Activated naive CD8-positive, alpha-beta T cell treated with anti-CD3 and anti-CD28 coated beads, Interleukin-2, amount 50 U/mL, for 24 hours (primary cell): ENCODE data around the gene TRABD2B.
A peak's percentile ranks its signal among the peaks of the same experiment; 100 is the strongest.

Source experiments
- ATAC-seq: fragments of 150-1000 bp; cut with Tn5 transposase; one replicate; pipeline ENCODE4 v1.10.0; 2021
- DNase-seq: peaks from one replicate; pipeline ENCODE4 v3.0.0; 2021
- H3K27ac Mint-ChIP-seq: one replicate; pipeline ENCODE4 v1.8.0; 2021; ENCODE audit warnings: mild to moderate bottlenecking, mixed read lengths
- H3K27me3 Mint-ChIP-seq: one replicate; pipeline ENCODE4 v1.8.0; 2021; ENCODE audit warnings: mixed read lengths
- H3K36me3 Mint-ChIP-seq: one replicate; pipeline ENCODE4 v1.8.0; 2021; ENCODE audit warnings: low read depth, mixed read lengths
- H3K4me1 Mint-ChIP-seq: one replicate; pipeline ENCODE4 v1.8.0; 2021; ENCODE audit warnings: mixed read lengths
- H3K4me3 Mint-ChIP-seq: one replicate; pipeline ENCODE4 v1.8.0; 2021; ENCODE audit warnings: mild to moderate bottlenecking, moderate library complexity, mixed read lengths
- H3K9me3 Mint-ChIP-seq: one replicate; pipeline ENCODE4 v1.8.0; 2021; ENCODE audit warnings: mixed read lengths

TRABD2B gene

GRCh38 chr1:47997289-47998200 is at the start of gene TRABD2B:
TSS of gene TRABD2B (minus strand) at chr1:47997385.
- peak; percentile 77 for DNase-seq

GRCh38 chr1:48044311-48044710 is 47.1 kb upstream of the TRABD2B start:
- ATAC-seq (no peak), DNase-seq (no peak)
- no peak overlapping the region for H3K4me3 Mint-ChIP-seq
- H3K27ac Mint-ChIP-seq: no peak overlapping the region
- no peaks in the 10 kb centered on the region for H3K9me3 Mint-ChIP-seq
- no peaks in the 10 kb centered on the region for H3K36me3 Mint-ChIP-seq
- no peaks in the 10 kb centered on the region for H3K4me1 Mint-ChIP-seq
- H3K27me3 Mint-ChIP-seq: peaks cover 4% of the 10 kb centered on the region

More at GRCh38 chr1:47997289-47998200, at the start of gene TRABD2B:
- Mint-ChIP-seq H3K27me3 (peaks cover 51% of the 10 kb centered on the region), H3K9me3 (no peaks in the 10 kb centered on the region), H3K4me1 (peaks cover 6% of the 10 kb centered on the region), H3K36me3 (no peaks in the 10 kb centered on the region), H3K27ac (no peak within 1 kb of the TSS), H3K4me3 (peak within 1 kb of the TSS; percentile 66)
- peak; percentile 69 for ATAC-seq

- Mint-ChIP-seq H3K27ac (no peak overlapping the region), H3K36me3 (no peaks in the 10 kb centered on the region), H3K4me3 (no peak overlapping the region), H3K4me1 (no peaks in the 10 kb centered on the region), H3K9me3 (no peaks in the 10 kb centered on the region), H3K27me3 (peaks cover 4% of the 10 kb centered on the region)
- DNase-seq (no peak), ATAC-seq (no peak)
Observed at GRCh38 chr1:48043622-48044021, 46.4 kb upstream of the TRABD2B start.

GRCh38 chr1:48040154-48040553 is 43.0 kb upstream of the TRABD2B start:
- H3K27me3 Mint-ChIP-seq: peaks cover 5% of the 10 kb centered on the region
- no peaks in the 10 kb centered on the region for H3K9me3 Mint-ChIP-seq
- DNase-seq: no peak
- H3K4me3 Mint-ChIP-seq: no peak overlapping the region
- no peaks in the 10 kb centered on the region for H3K36me3 Mint-ChIP-seq
- H3K4me1 Mint-ChIP-seq: no peaks in the 10 kb centered on the region
- no peak for ATAC-seq
- no peak overlapping the region for H3K27ac Mint-ChIP-seq

- Mint-ChIP-seq H3K27ac (no peak overlapping the region), H3K4me1 (no peaks in the 10 kb centered on the region), H3K36me3 (no peaks in the 10 kb centered on the region)
Observed at GRCh38 chr1:48039088-48040054, 42.2 kb upstream of the TRABD2B start.

GRCh38 chr1:48038270-48038767 is 41.1 kb upstream of the TRABD2B start:
- Mint-ChIP-seq H3K36me3 (no peaks in the 10 kb centered on the region), H3K9me3 (no peaks in the 10 kb centered on the region), H3K4me1 (no peaks in the 10 kb centered on the region), H3K27me3 (peaks cover 5% of the 10 kb centered on the region), H3K4me3 (no peak overlapping the region), H3K27ac (no peak overlapping the region)
- no peak for DNase-seq
- no peak for ATAC-seq

More at GRCh38 chr1:48039088-48040054, 42.2 kb upstream of the TRABD2B start:
- Mint-ChIP-seq H3K4me3 (no peak overlapping the region), H3K9me3 (no peaks in the 10 kb centered on the region), H3K27me3 (peaks cover 5% of the 10 kb centered on the region)
- ATAC-seq (no peak), DNase-seq (no peak)

GRCh38 chr1:48036710-48037355 is 39.6 kb upstream of the TRABD2B start:
- ATAC-seq: no peak
- H3K27ac Mint-ChIP-seq: no peak overlapping the region
- H3K4me3 Mint-ChIP-seq: no peak overlapping the region
- no peaks in the 10 kb centered on the region for H3K4me1 Mint-ChIP-seq
- no peak for DNase-seq
- peaks cover 5% of the 10 kb centered on the region for H3K27me3 Mint-ChIP-seq
- H3K9me3 Mint-ChIP-seq: no peaks in the 10 kb centered on the region
- H3K36me3 Mint-ChIP-seq: no peaks in the 10 kb centered on the region

- Mint-ChIP-seq H3K4me1 (no peaks in the 10 kb centered on the region), H3K27me3 (peaks cover 7% of the 10 kb centered on the region), H3K36me3 (no peaks in the 10 kb centered on the region), H3K9me3 (no peaks in the 10 kb centered on the region), H3K27ac (no peak overlapping the region), H3K4me3 (no peak overlapping the region)
- no peak for DNase-seq
- ATAC-seq: no peak
Observed at GRCh38 chr1:48035371-48036141, 38.4 kb upstream of the TRABD2B start.

- no peaks in the 10 kb centered on the region for H3K4me1 Mint-ChIP-seq
- H3K36me3 Mint-ChIP-seq: no peaks in the 10 kb centered on the region
- no peak overlapping the region for H3K27ac Mint-ChIP-seq
- no peak overlapping the region for H3K4me3 Mint-ChIP-seq
- no peaks in the 10 kb centered on the region for H3K9me3 Mint-ChIP-seq
- peaks cover 9% of the 10 kb centered on the region for H3K27me3 Mint-ChIP-seq
- no peak for ATAC-seq
- DNase-seq: no peak
Observed at GRCh38 chr1:48033495-48034045, 36.4 kb upstream of the TRABD2B start.

- ATAC-seq (no peak), DNase-seq (no peak)
- H3K4me1 Mint-ChIP-seq: no peaks in the 10 kb centered on the region
- no peaks in the 10 kb centered on the region for H3K9me3 Mint-ChIP-seq
- H3K27me3 Mint-ChIP-seq: peaks cover 3% of the 10 kb centered on the region
- H3K27ac Mint-ChIP-seq: no peak overlapping the region
- H3K36me3 Mint-ChIP-seq: no peaks in the 10 kb centered on the region
- H3K4me3 Mint-ChIP-seq: no peak overlapping the region
Observed at GRCh38 chr1:48031676-48032075, 34.5 kb upstream of the TRABD2B start.

- Mint-ChIP-seq H3K36me3 (no peaks in the 10 kb centered on the region), H3K4me1 (no peaks in the 10 kb centered on the region), H3K4me3 (no peak overlapping the region), H3K9me3 (no peaks in the 10 kb centered on the region), H3K27ac (no peak overlapping the region), H3K27me3 (peaks cover 3% of the 10 kb centered on the region)
- ATAC-seq: no peak
- no peak for DNase-seq
Observed at GRCh38 chr1:48030696-48031365, 33.6 kb upstream of the TRABD2B start.

- Mint-ChIP-seq H3K4me3 (no peak overlapping the region), H3K9me3 (no peaks in the 10 kb centered on the region), H3K27ac (no peak overlapping the region), H3K4me1 (no peaks in the 10 kb centered on the region), H3K27me3 (peaks cover 3% of the 10 kb centered on the region), H3K36me3 (no peaks in the 10 kb centered on the region)
- no peak for ATAC-seq
- no peak for DNase-seq
Observed at GRCh38 chr1:48030211-48030610, 33.0 kb upstream of the TRABD2B start.
